H9 (cell line): ENCODE results near the gene C7orf57. TPM values are rescaled to one million over a fixed set of nuclear protein-coding genes. Genes with fewer than 3 reads are reported as not detected.

Experiments used
- DNase-seq: peaks from one replicate; pipeline ENCODE4 v3.0.0-alpha.2; 2017
- H2AFZ ChIP-seq: one replicate; pipeline ENCODE4 v1.6.1; 2013; ENCODE audit warnings: mild to moderate bottlenecking, low read length, control low read depth, moderate library complexity
- H2AK5ac ChIP-seq: 2 replicates; pipeline ENCODE4 v1.6.1; 2013; ENCODE audit warnings: low read length, control low read depth, mixed read lengths; ENCODE audit not compliant: insufficient read length
- H2BK120ac ChIP-seq: one replicate; pipeline ENCODE4 v1.6.1; 2013; ENCODE audit warnings: low read depth, mild to moderate bottlenecking, low read length, control low read depth, inconsistent platforms; ENCODE audit not compliant: poor library complexity, severe bottlenecking
- H2BK12ac ChIP-seq: 2 replicates; pipeline ENCODE4 v1.6.1; 2013; ENCODE audit warnings: low read length, control low read depth, mixed read lengths, low read depth; ENCODE audit not compliant: insufficient read length
- H2BK15ac ChIP-seq: 2 replicates; pipeline ENCODE4 v1.6.1; 2013; ENCODE audit warnings: low read depth, low read length, control low read depth
- H2BK20ac ChIP-seq: one replicate; pipeline ENCODE4 v1.6.1; 2013; ENCODE audit warnings: low read depth, mild to moderate bottlenecking, low read length, control low read depth, inconsistent platforms; ENCODE audit not compliant: poor library complexity, severe bottlenecking
- H2BK5ac ChIP-seq: 2 replicates; pipeline ENCODE4 v1.6.1; 2013; ENCODE audit warnings: low read length, control low read depth, mixed read lengths; ENCODE audit not compliant: insufficient read length
- H3K14ac ChIP-seq: 2 replicates; pipeline ENCODE4 v1.6.1; 2013; ENCODE audit warnings: low read length, control low read depth; ENCODE audit not compliant: insufficient read depth
- H3K18ac ChIP-seq: 2 replicates; pipeline ENCODE4 v1.6.1; 2013; ENCODE audit warnings: low read depth, mild to moderate bottlenecking, mixed read lengths, low read length, control low read depth; ENCODE audit not compliant: insufficient read length
- H3K23ac ChIP-seq: 2 replicates; pipeline ENCODE4 v1.6.1; 2013; ENCODE audit warnings: low read length, control low read depth, mixed read lengths, low read depth; ENCODE audit not compliant: insufficient read length
- H3K23me2 ChIP-seq: 2 replicates; pipeline ENCODE4 v1.6.1; 2013; ENCODE audit warnings: low read depth, mild to moderate bottlenecking, mixed read lengths, low read length, control low read depth; ENCODE audit not compliant: insufficient read length, poor library complexity, severe bottlenecking
- H3K27ac ChIP-seq: 2 replicates; pipeline ENCODE4 v1.5.1; 2013; ENCODE audit warnings: low read length, control low read depth, mixed read lengths, low read depth; ENCODE audit not compliant: insufficient read length
- H3K27me3 ChIP-seq: 2 replicates; pipeline ENCODE4 v1.6.1; 2013; ENCODE audit warnings: low read length, control low read depth, inconsistent platforms; ENCODE audit not compliant: insufficient read depth
- H3K4ac ChIP-seq: 2 replicates; pipeline ENCODE4 v1.6.1; 2013; ENCODE audit warnings: low read depth, mild to moderate bottlenecking, control low read depth, inconsistent platforms, low read length, moderate library complexity
- H3K4me1 ChIP-seq: 2 replicates; pipeline ENCODE4 v1.6.1; 2013; ENCODE audit warnings: low read length, control low read depth, inconsistent platforms; ENCODE audit not compliant: insufficient read depth
- H3K4me2 ChIP-seq: 2 replicates; pipeline ENCODE4 v1.6.1; 2013; ENCODE audit warnings: low read length, control low read depth, mixed read lengths; ENCODE audit not compliant: insufficient read length, insufficient read depth
- H3K56ac ChIP-seq: 2 replicates; pipeline ENCODE4 v1.6.1; 2013; ENCODE audit warnings: low read depth, mild to moderate bottlenecking, mixed read lengths, low read length, control low read depth; ENCODE audit not compliant: insufficient read length
- H3K79me1 ChIP-seq: 2 replicates; pipeline ENCODE4 v1.6.1; 2013; ENCODE audit warnings: low read depth, mild to moderate bottlenecking, moderate library complexity, low read length, control low read depth, inconsistent platforms; ENCODE audit not compliant: insufficient read depth, poor library complexity, severe bottlenecking
- H3K79me2 ChIP-seq: 2 replicates; pipeline ENCODE4 v1.6.1; 2013; ENCODE audit warnings: low read length, control low read depth, inconsistent platforms; ENCODE audit not compliant: insufficient read depth
- H3K9ac ChIP-seq: 2 replicates; pipeline ENCODE4 v1.6.1; 2013; ENCODE audit warnings: low read length, control low read depth, mixed read lengths; ENCODE audit not compliant: insufficient read length; ENCODE audit errors: extremely low read depth
- H3K9me3 ChIP-seq: one replicate; pipeline ENCODE4 v1.6.1; 2013; ENCODE audit warnings: low read depth, low read length, inconsistent platforms; ENCODE audit not compliant: control insufficient read depth
- H3T11ph ChIP-seq: one replicate; pipeline ENCODE4 v1.6.1; 2013; ENCODE audit warnings: mild to moderate bottlenecking, low read length, control low read depth, inconsistent platforms
- H4K20me1 ChIP-seq: one replicate; pipeline ENCODE4 v1.6.1; 2013; ENCODE audit not compliant: control insufficient read depth, insufficient read length, insufficient read depth
- H4K5ac ChIP-seq: 2 replicates; pipeline ENCODE4 v1.6.1; 2013; ENCODE audit warnings: low read depth, mild to moderate bottlenecking, mixed read lengths, low read length, control low read depth; ENCODE audit not compliant: insufficient read length
- H4K8ac ChIP-seq: replicated peaks from 2 replicates; pipeline ENCODE4 v1.6.1; 2013; ENCODE audit warnings: low read length, control low read depth, mixed read lengths, low read depth; ENCODE audit not compliant: insufficient read length
- H4K91ac ChIP-seq: 2 replicates; pipeline ENCODE4 v1.6.1; 2013; ENCODE audit warnings: low read depth, mild to moderate bottlenecking, moderate library complexity, mixed read lengths, low read length, control low read depth; ENCODE audit not compliant: insufficient read length
- H3K27ac Mint-ChIP-seq, 3 experiments: 2 replicates in 2 of 3; 3 replicates in 1 of 3; pipeline ENCODE4 v1.8.0; 2020 to 2021; ENCODE audit warnings: mixed read lengths in 3 of 3, mild to moderate bottlenecking in 1 of 3, moderate library complexity in 1 of 3
- H3K27me3 Mint-ChIP-seq: 2 replicates; pipeline ENCODE4 v1.8.0; 2021; ENCODE audit warnings: low read depth, mild to moderate bottlenecking, moderate library complexity, mixed read lengths
- H3K36me3 Mint-ChIP-seq, 3 experiments: 2 replicates in 2 of 3; 3 replicates in 1 of 3; pipeline ENCODE4 v1.8.0; 2020 to 2021; ENCODE audit warnings: low read depth in 3 of 3, mixed read lengths in 3 of 3; ENCODE audit not compliant: insufficient read depth in 1 of 3
- H3K4me1 Mint-ChIP-seq, 2 experiments: 2 replicates each; pipeline ENCODE4 v1.8.0; 2020; ENCODE audit warnings: mixed read lengths in 2 of 2
- H3K4me3 Mint-ChIP-seq, 2 experiments: 2 replicates in 1 of 2; 3 replicates in 1 of 2; pipeline ENCODE4 v1.8.0; 2020 to 2021; ENCODE audit warnings: mild to moderate bottlenecking in 2 of 2, mixed read lengths in 2 of 2, moderate library complexity in 1 of 2
- H3K9me3 Mint-ChIP-seq, 2 experiments: 2 replicates in 1 of 2; 3 replicates in 1 of 2; pipeline ENCODE4 v1.8.0; 2020; ENCODE audit warnings: mild to moderate bottlenecking in 2 of 2, mixed read lengths in 2 of 2, moderate library complexity in 1 of 2
- CTCF ChIP-seq: fragments of 200-600 bp; sonication (generic); conservative IDR thresholded peaks from 3 replicates; pipeline ENCODE4 v1.8.0; 2021; ENCODE audit warnings: antibody characterized with exemption, mild to moderate bottlenecking
- WGBS: extraction: QIAGEN DNeasy Blood & Tissue Kit; methylation state at CpG from one replicate; pipeline ENCODE4 v1.1.7; 2013; ENCODE audit warnings: missing lambda C conversion rate, low lambda C conversion rate, mixed read lengths; ENCODE audit not compliant: insufficient read length; ENCODE audit errors: extremely low coverage; 5-methylcytosine and 5-hydroxymethylcytosine counted together
- total RNA-seq: library from RNA; stranded (reverse); gene quantifications from 2 replicates; pipeline ENCODE4 v1.2.1, GENCODE V29; 2021

Gene C7orf57
- total RNA-seq, 1 experiment from 2014 or later, result not detected

GRCh38 chr7:48031111-48031510, 4.2 kb upstream of the C7orf57 start:
- Histone ChIP-seq H3K27me3 (peaks cover 7% of the 10 kb centered on the region; the same call in 1 of the 2 replicates), H2BK15ac (no peak overlapping the region), H3K27ac (no peak overlapping the region), H3K4me1 (no peaks in the 10 kb centered on the region), H3K4ac (no peak overlapping the region), H2BK120ac (no peak overlapping the region), H3K23ac (no peak overlapping the region), H3K56ac (no peak overlapping the region), H2AFZ (no peak overlapping the region), H2AK5ac (no peak overlapping the region), H3T11ph (no peak overlapping the region), H2BK20ac (no peak overlapping the region), H2BK12ac (no peak overlapping the region), H4K91ac (no peak overlapping the region), H3K23me2 (peaks cover 8% of the 10 kb centered on the region), H3K79me1 (no peaks in the 10 kb centered on the region), H3K79me2 (no peaks in the 10 kb centered on the region), H2BK5ac (no peak overlapping the region), H4K8ac (no peak overlapping the region), H4K20me1 (no peaks in the 10 kb centered on the region), H3K18ac (no peak overlapping the region), H3K14ac (no peak overlapping the region), H3K9ac (no peak overlapping the region), H4K5ac (no peak overlapping the region), H3K9me3 (no peaks in the 10 kb centered on the region), H3K4me2 (no peak overlapping the region)
- H3K4me3 Mint-ChIP-seq, result no peak overlapping the region
- peaks cover 35% of the 10 kb centered on the region for H3K27me3 Mint-ChIP-seq
- WGBS, result no CpG with 5 or more reads among the region's 2 CpGs
- no peak for DNase-seq
- no peak for TF ChIP-seq CTCF
- H3K36me3 Mint-ChIP-seq, result no peaks in the 10 kb centered on the region
- no peaks in the 10 kb centered on the region for H3K9me3 Mint-ChIP-seq
- no peak overlapping the region for H3K27ac Mint-ChIP-seq
- peaks cover 4 to 5% of the 10 kb centered on the region in 2 experiments; a peak in 3 of 4 replicates for H3K4me1 Mint-ChIP-seq
